H1 (cell line): ENCODE measurements around the gene TFCP2L1. TPM values are rescaled to one million over a fixed set of nuclear protein-coding genes. Genes with fewer than 3 reads are reported as not detected.

Source experiments
- CBX5 ChIP-seq: fragments of 300-800, 300-1000 bp; sonication (generic); IDR thresholded peaks from 2 replicates; pipeline ENCODE4 v1.7.1; 2016; ENCODE audit warnings: antibody characterized with exemption, low read length, low read depth
- JUND ChIP-seq: IDR thresholded peaks from 2 replicates; pipeline ENCODE4 v1.6.1; 2011; ENCODE audit warnings: mild to moderate bottlenecking, improper control_type of control experiment, low read length
- polyA plus RNA-seq, 7 experiments: library from polyadenylated mRNA; depleted of rRNA in 3 of 7; stranded (reverse) in 5 of 7; unstranded in 2 of 7; fragments of >200 nt in 5 of 7; fragments of 200-250 nt in 2 of 7; gene quantifications; 1 replicate in 5 of 7; 2 replicates in 1 of 7; 4 replicates in 1 of 7; pipeline versions ENCODE4 v1.2.1 to v1.2.3, GENCODE V29; 2011 to 2013; ENCODE audit warnings: missing spikeins in 2 of 7, mixed read lengths in 2 of 7
- total RNA-seq: library from RNA; stranded (reverse); fragmentation: NEBNext Ultra II Directional; extraction: Animal tissue kit (Norgen Biotek cat#: 25700); gene quantifications from 2 replicates; pipeline ENCODE4 v1.2.1, GENCODE V29; 2021

Gene TFCP2L1
- total and polyA plus RNA-seq, 2 of the 8 experiments (the other 6 are each of a cell fraction or from before 2014, with no cell fraction given), result 1.5 to 3.8 TPM

DNA sequence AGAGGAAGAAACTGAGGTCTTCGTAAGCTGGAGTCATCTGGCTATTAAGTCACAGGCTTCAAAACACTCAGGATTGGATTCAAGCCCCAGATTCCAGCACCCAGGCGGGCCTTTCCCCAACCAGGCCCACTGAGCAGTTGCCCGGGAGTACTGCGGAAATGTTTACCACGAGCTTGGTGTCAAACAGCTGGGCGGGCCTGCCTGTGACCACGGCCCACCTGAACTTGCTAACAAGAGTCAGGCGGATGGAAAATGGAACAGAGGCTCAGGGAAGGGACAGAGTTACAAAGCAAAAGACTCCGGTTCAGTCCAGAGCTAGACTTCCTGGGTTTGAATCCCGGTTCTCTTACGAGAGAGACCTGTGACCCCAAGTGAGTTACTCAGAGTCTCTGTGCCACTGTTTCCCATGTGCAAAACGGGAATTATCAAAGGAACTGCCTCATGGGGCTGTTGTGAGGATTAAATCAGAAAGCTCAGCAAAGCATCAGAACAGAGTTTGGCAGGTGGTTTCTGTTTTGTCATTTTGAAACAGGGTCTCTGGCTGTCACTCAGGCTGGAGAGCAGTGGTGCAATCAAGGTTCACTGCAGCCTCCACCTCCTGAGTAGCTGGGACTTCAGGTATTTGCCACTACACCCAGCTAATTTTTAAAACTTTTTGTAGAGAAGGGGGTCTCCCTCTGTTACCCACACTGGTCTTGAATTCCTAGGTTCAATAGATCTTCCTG lies 49.0 kb upstream of the TFCP2L1 start (continued):
- TF ChIP-seq CBX5, result no peak
- no peak for TF ChIP-seq JUND
